HepG2 (cell line): ENCODE results near the gene TSPAN5. TPM values are rescaled to one million over a fixed set of nuclear protein-coding genes. Genes with fewer than 3 reads are reported as not detected.

Source experiments
- ATAC-seq: fragments of 200-7000 bp; cut with Tn5 transposase; 3 replicates; pipeline ENCODE4 v1.9.1; 2020; ENCODE audit warnings: mild to moderate bottlenecking, moderate library complexity
- BruUV-seq: library from RNA; stranded (reverse); fragments of 400-500 nt; replicated peaks from 2 replicates; lab custom pipeline; 2021; lab: Mats Ljungman, UMichigan
- CTCF ChIA-PET: fragments of 300-600 bp; formaldehyde crosslinking; extraction: SDS; loops from one replicate; lab custom pipeline; 2021; ENCODE audit warnings: low total read pairs, inconsistent platforms, low intra/inter-chr PET ratio; lab: Yijun Ruan, JAX
- POLR2A ChIA-PET: fragments of 350-600 bp; sonication (Branson Sonifier 250); formaldehyde crosslinking; loops from one replicate; lab custom pipeline; 2020; ENCODE audit warnings: antibody characterized with exemption, inconsistent platforms; lab: Yijun Ruan, JAX
- DNase-seq: peaks from one replicate; pipeline ENCODE4 v3.0.0-alpha.2; 2015; ENCODE audit warnings: low spot score
- FAIRE-seq: peaks from 3 replicates; lab custom pipeline; 2011; peaks lifted over from hg19 to GRCh38; lab: Jason Lieb, UNC
- H2AFZ ChIP-seq: one replicate; pipeline ENCODE4 v1.6.1; 2011; ENCODE audit warnings: low read length, inconsistent platforms
- H3K27ac ChIP-seq: fragments of 300-600 bp; 3 replicates; pipeline ENCODE4 v1.8.0; 2011; ENCODE audit warnings: mixed run types, mild to moderate bottlenecking, mixed read lengths, low read length, inconsistent platforms; ENCODE audit not compliant: insufficient read depth; ENCODE audit errors: extremely low read length
- H3K27me3 ChIP-seq, 2 experiments: fragments of 200-600 bp in 1 of 2; 2 replicates in 1 of 2; 3 replicates in 1 of 2; pipeline versions ENCODE4 v1.6.0 to v1.8.0; 2011; ENCODE audit warnings: low read length in 2 of 2, mild to moderate bottlenecking in 2 of 2, moderate library complexity in 2 of 2, inconsistent platforms in 1 of 2; ENCODE audit not compliant: insufficient read depth in 2 of 2, control insufficient read depth in 1 of 2
- H3K36me3 ChIP-seq, 2 experiments: fragments of 200-600 bp in 1 of 2; replicated peaks in 1 of 2; 2 replicates in 1 of 2; 3 replicates in 1 of 2; pipeline versions ENCODE4 v1.5.1 to v1.8.0; 2011; ENCODE audit warnings: low read length in 2 of 2, inconsistent platforms in 1 of 2; ENCODE audit not compliant: insufficient read depth in 2 of 2, control insufficient read depth in 1 of 2
- H3K4me1 ChIP-seq: 2 replicates; pipeline ENCODE4 v1.5.1; 2012; ENCODE audit warnings: low read length, inconsistent platforms; ENCODE audit not compliant: insufficient read depth
- H3K4me2 ChIP-seq: 2 replicates; pipeline ENCODE4 v1.6.0; 2011; ENCODE audit warnings: low read depth, low read length, inconsistent platforms
- H3K4me3 ChIP-seq, 3 experiments: fragments of 200-600 bp in 1 of 3; sonication (generic), shearing (Covaris generic) in 1 of 3; replicated peaks in 1 of 3; 2 replicates each; pipeline ENCODE4 v1.5.1; 2011 to 2016; ENCODE audit warnings: low read length in 3 of 3, inconsistent platforms in 2 of 3, low read depth in 2 of 3, mild to moderate bottlenecking in 2 of 3, control low read depth in 1 of 3, mixed read lengths in 1 of 3; ENCODE audit not compliant: insufficient read depth in 1 of 3
- H3K79me2 ChIP-seq: one replicate; pipeline ENCODE4 v1.6.1; 2011; ENCODE audit warnings: low read length, inconsistent platforms; ENCODE audit not compliant: insufficient read depth
- H3K9ac ChIP-seq: 2 replicates; pipeline ENCODE4 v1.6.0; 2011; ENCODE audit warnings: mild to moderate bottlenecking, low read depth, low read length, inconsistent platforms; ENCODE audit not compliant: insufficient read depth
- H3K9me3 ChIP-seq: 2 replicates; pipeline ENCODE4 v1.5.1; 2012; ENCODE audit warnings: mild to moderate bottlenecking, low read length
- H4K20me1 ChIP-seq: 2 replicates; pipeline ENCODE4 v1.6.0; 2011; ENCODE audit warnings: inconsistent platforms, mild to moderate bottlenecking, low read length, moderate library complexity; ENCODE audit not compliant: insufficient read depth
- AGO1 ChIP-seq: fragments of 200-400 bp; formaldehyde crosslinking; IDR thresholded peaks from 2 replicates; pipeline ENCODE4 v1.6.1; 2017; ENCODE audit warnings: mild to moderate bottlenecking, low read depth, low read length, moderate library complexity; ENCODE audit not compliant: poor library complexity, severe bottlenecking
- AKAP8 ChIP-seq: sonication (generic); formaldehyde crosslinking; IDR thresholded peaks from 2 replicates; pipeline ENCODE4 v1.5.1; 2020; ENCODE audit warnings: mild to moderate bottlenecking, missing genetic modification reagents
- CCAR2 ChIP-seq: fragments of 200-400 bp; formaldehyde crosslinking; optimal IDR thresholded peaks from 2 replicates; pipeline ENCODE3; 2018; ENCODE audit warnings: low read depth, mild to moderate bottlenecking, low read length, moderate library complexity
- ELF4 ChIP-seq: sonication (generic); formaldehyde crosslinking; IDR thresholded peaks from 2 replicates; pipeline ENCODE4 v1.5.0; 2020; ENCODE audit warnings: missing genetic modification reagents, mild to moderate bottlenecking, moderate library complexity, borderline replicate concordance
- KAT2B ChIP-seq: fragments of 150-350 bp; IDR thresholded peaks from 2 replicates; pipeline ENCODE4 v1.6.1; 2014; ENCODE audit warnings: low read depth, low read length, borderline replicate concordance
- KAT8 ChIP-seq: IDR thresholded peaks from 2 replicates; pipeline ENCODE4 v1.6.1; 2016; ENCODE audit warnings: missing genetic modification reagents, missing compliant biosample characterization
- KLF12 ChIP-seq: sonication (generic); formaldehyde crosslinking; IDR thresholded peaks from 2 replicates; pipeline ENCODE4 v1.4.0; 2020; ENCODE audit warnings: missing genetic modification reagents, borderline replicate concordance
- MEIS2 ChIP-seq: sonication (generic); formaldehyde crosslinking; IDR thresholded peaks from 2 replicates; pipeline ENCODE4 v1.9.0; 2021; ENCODE audit warnings: mild to moderate bottlenecking, missing genetic modification reagents
- MTF1 ChIP-seq: sonication (generic); formaldehyde crosslinking; IDR thresholded peaks from 2 replicates; pipeline ENCODE4 v1.5.0; 2020; ENCODE audit warnings: missing genetic modification reagents
- SOX13 ChIP-seq, 3 experiments: fragments of 450-650 bp in 1 of 3; sonication (generic) in 1 of 3; formaldehyde crosslinking in 1 of 3; IDR thresholded peaks in 2 of 3; conservative IDR thresholded peaks in 1 of 3; 2 replicates each; pipeline versions ENCODE4 v1.5.0 to v1.6.1; 2016 to 2020; ENCODE audit warnings: antibody characterized with exemption in 1 of 3, mild to moderate bottlenecking in 1 of 3, missing compliant biosample characterization in 1 of 3, missing genetic modification reagents in 1 of 3, moderate library complexity in 1 of 3
- ZNF30 ChIP-seq: sonication (generic); formaldehyde crosslinking; IDR thresholded peaks from 2 replicates; pipeline ENCODE4 v1.5.0; 2020; ENCODE audit warnings: mild to moderate bottlenecking, missing genetic modification reagents
- ZNF383 ChIP-seq: sonication (generic); formaldehyde crosslinking; IDR thresholded peaks from 2 replicates; pipeline ENCODE4 v1.4.0; 2020; ENCODE audit warnings: missing genetic modification reagents, mild to moderate bottlenecking, borderline replicate concordance
- ZNF501 ChIP-seq: sonication (generic); formaldehyde crosslinking; IDR thresholded peaks from 2 replicates; pipeline ENCODE4 v1.5.1; 2020; ENCODE audit warnings: mild to moderate bottlenecking, moderate library complexity, missing genetic modification reagents
- ZNF563 ChIP-seq: sonication (generic); formaldehyde crosslinking; IDR thresholded peaks from 2 replicates; pipeline ENCODE4 v1.8.0; 2022; ENCODE audit warnings: mild to moderate bottlenecking, moderate library complexity, missing genetic modification reagents
- WGBS: methylation state at CpG from one replicate; pipeline ENCODE4 v1.1.6; 2017; ENCODE audit warnings: low lambda C conversion rate; 5-methylcytosine and 5-hydroxymethylcytosine counted together
- in situ Hi-C: cut with HindIII; loops from 2 replicates; pipeline ENCODE4 v1.10.0; 2017; ENCODE audit warnings: low pct_unique_long_range_greater_than_20kb; ENCODE audit not compliant: extremely low pct_ligation_motif_present
- intact Hi-C: fragments of 100-400 bp; cut with micrococcal nuclease; formaldehyde crosslinking; loops from one replicate; pipeline ENCODE4 v1.10.0; 2022; ENCODE audit not compliant: unreplicated experiment
- polyA plus RNA-seq, 8 experiments: library from polyadenylated mRNA; depleted of rRNA in 3 of 8; stranded (reverse) in 7 of 8; unstranded in 1 of 8; fragments of >200 nt; fragmentation: Illumina TruSeq in 4 of 8; extraction: Trizol in 4 of 8; gene quantifications; 2 replicates each; pipeline versions ENCODE4 v1.2.1 to v1.2.3, GENCODE V29; 2011 to 2016; ENCODE audit warnings: low read depth in 4 of 8, missing spikeins in 1 of 8, mixed read lengths in 1 of 8; ENCODE audit not compliant: insufficient read depth in 1 of 8
- total RNA-seq, 5 experiments: library from RNA; depleted of rRNA; stranded (reverse); fragments of >200 nt; fragmentation: Illumina TruSeq; extraction: Trizol; gene quantifications; 2 replicates each; pipeline ENCODE4 v1.2.3, GENCODE V29; 2016; ENCODE audit warnings: low read depth in 1 of 5
- TF ChIP-seq, protein P1 (sequence below): sonication (generic); formaldehyde crosslinking; IDR thresholded peaks from 2 replicates; pipeline ENCODE4 v1.5.0; 2020; ENCODE audit warnings: mild to moderate bottlenecking, low read depth, missing genetic modification reagents, borderline replicate concordance
- TF ChIP-seq, protein P2 (sequence below): IDR thresholded peaks from 2 replicates; pipeline ENCODE4 v1.6.1; 2016; ENCODE audit warnings: mild to moderate bottlenecking
- TF ChIP-seq, protein P3 (sequence below): IDR thresholded peaks from 2 replicates; pipeline ENCODE4 v1.6.1; 2016; ENCODE audit warnings: missing genetic modification reagents, missing compliant biosample characterization

The TSPAN5 gene
- total and polyA plus RNA-seq, 2 of the 13 experiments (the other 11 are each of a cell fraction or from before 2014, with no cell fraction given), result 0.20 to 0.53 TPM

DNA sequence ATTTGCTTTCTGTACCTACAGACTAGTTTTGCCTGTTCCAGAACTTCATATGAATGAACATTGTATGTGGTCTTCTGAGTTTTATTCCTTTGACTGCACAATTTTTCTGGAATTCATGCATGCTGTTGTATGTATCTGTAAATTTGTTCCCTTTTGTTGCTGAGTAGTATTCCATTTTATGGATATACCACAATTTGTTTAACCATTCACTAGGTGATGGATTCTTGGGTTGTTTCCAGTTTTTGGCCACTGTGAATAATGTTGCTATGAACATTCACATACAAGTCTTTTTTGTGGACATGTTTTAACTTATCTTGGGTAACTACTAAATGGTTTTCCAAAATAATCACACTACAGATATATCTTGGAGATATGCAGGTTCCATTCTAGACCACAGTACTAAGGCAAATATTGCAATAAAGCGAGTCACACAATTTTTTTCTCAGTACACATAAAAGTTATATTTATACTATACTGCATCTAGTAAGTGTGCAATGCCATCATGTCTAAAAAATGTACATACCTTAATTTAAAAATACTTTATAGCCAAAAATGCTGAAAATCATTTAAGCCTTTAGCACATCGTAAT is 58.7 kb downstream of the TSPAN5 start:
- Histone ChIP-seq H3K9me3 (no peaks in the 10 kb centered on the region), H3K79me2 (no peaks in the 10 kb centered on the region), H3K4me2 (no peak overlapping the region), H3K9ac (no peak overlapping the region), H3K4me3 (no peak overlapping the region), H3K27ac (no peak overlapping the region), H2AFZ (no peak overlapping the region), H3K36me3 (no peaks in the 10 kb centered on the region), H4K20me1 (no peaks in the 10 kb centered on the region), H3K27me3 (no peaks in the 10 kb centered on the region), H3K4me1 (no peaks in the 10 kb centered on the region)
- ChIA-PET POLR2A (no interaction called here), CTCF (no interaction called here)
- TF ChIP-seq KAT2B (no peak), ZNF383 (CRISPR knock-in tag) (no peak), SOX13 (IDR thresholded peaks at IDR 0.05) (no peak), SOX13 (CRISPR knock-in tag; conservative IDR thresholded peaks at IDR 0.05 in 1 of 2, IDR thresholded peaks at IDR 0.05 in 1 of 2) (no peak)
- in situ Hi-C loops, result no loop called here
- FAIRE-seq (no peak), ATAC-seq (no peak), DNase-seq (no peak)
- intact Hi-C loops, result no loop called here
- 9% methylated on average over 2 of the region's 2 CpGs for WGBS
- BruUV-seq, result no TSS peak

DNA sequence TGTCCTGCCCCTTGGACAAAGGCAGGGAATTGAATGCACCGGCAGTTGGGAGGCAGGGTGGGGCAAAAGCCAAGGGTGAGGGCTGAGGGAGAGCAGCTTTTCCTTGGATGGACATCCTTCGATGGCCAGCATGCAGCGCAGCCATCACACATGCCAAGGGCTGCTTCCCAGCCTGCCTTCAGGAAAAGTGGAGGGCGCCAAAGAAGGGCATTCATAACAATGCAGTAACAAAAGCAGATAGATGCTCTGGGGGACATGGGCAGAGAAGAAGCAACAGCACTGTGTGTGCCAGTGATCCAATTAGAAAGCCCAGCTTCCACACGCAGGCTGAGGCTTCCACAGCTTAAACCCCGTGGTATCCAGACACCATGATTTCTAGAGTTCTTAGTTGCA is 71.5 kb downstream of the TSPAN5 start:
- in situ Hi-C loops, result no loop called here
- 76% methylated on average over 4 of the region's 6 CpGs for WGBS
- Histone ChIP-seq H3K4me1 (peaks cover 17% of the 10 kb centered on the region), H3K27me3 (peaks cover 2 to 20% of the 10 kb centered on the region in 2 experiments; a peak in 4 of 5 replicates), H3K4me2 (no peak overlapping the region), H3K9me3 (no peaks in the 10 kb centered on the region), H4K20me1 (no peaks in the 10 kb centered on the region), H2AFZ (no peak overlapping the region), H3K79me2 (no peaks in the 10 kb centered on the region), H3K27ac (no peak overlapping the region), H3K36me3 (no peaks in the 10 kb centered on the region), H3K9ac (no peak overlapping the region), H3K4me3 (no peak overlapping the region)
- no peak for DNase-seq
- no TSS peak for BruUV-seq
- POLR2A ChIA-PET, result no interaction called here
- no peak for ATAC-seq
- intact Hi-C loops, result no loop called here
- CTCF ChIA-PET, result no interaction called here
- no peak for FAIRE-seq
- TF ChIP-seq, protein P1, sequence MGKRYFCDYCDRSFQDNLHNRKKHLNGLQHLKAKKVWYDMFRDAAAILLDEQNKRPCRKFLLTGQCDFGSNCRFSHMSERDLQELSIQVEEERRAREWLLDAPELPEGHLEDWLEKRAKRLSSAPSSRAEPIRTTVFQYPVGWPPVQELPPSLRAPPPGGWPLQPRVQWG (CRISPR knock-in tag), result no peak
- TF ChIP-seq, protein P2, sequence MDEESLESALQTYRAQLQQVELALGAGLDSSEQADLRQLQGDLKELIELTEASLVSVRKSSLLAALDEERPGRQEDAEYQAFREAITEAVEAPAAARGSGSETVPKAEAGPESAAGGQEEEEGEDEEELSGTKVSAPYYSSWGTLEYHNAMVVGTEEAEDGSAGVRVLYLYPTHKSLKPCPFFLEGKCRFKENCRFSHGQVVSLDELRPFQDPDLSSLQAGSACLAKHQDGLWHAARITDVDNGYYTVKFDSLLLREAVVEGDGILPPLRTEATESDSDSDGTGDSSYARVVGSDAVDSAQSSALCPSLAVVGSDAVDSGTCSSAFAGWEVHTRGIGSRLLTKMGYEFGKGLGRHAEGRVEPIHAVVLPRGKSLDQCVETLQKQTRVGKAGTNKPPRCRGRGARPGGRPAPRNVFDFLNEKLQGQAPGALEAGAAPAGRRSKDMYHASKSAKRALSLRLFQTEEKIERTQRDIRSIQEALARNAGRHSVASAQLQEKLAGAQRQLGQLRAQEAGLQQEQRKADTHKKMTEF (CRISPR knock-in tag), result no peak
- no peak for TF ChIP-seq AKAP8 (CRISPR knock-in tag)
- no peak for TF ChIP-seq ZNF501 (CRISPR knock-in tag)
- no peak for TF ChIP-seq ZNF563 (CRISPR knock-in tag)
- no peak for TF ChIP-seq AGO1
- no peak for TF ChIP-seq ELF4 (CRISPR knock-in tag)
- no peak for TF ChIP-seq CCAR2
- TF ChIP-seq ZNF30 (CRISPR knock-in tag), result no peak
- no peak for TF ChIP-seq MTF1 (CRISPR knock-in tag)
- TF ChIP-seq KAT8 (CRISPR knock-in tag), result no peak
- TF ChIP-seq, protein P3, sequence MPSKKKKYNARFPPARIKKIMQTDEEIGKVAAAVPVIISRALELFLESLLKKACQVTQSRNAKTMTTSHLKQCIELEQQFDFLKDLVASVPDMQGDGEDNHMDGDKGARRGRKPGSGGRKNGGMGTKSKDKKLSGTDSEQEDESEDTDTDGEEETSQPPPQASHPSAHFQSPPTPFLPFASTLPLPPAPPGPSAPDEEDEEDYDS (CRISPR knock-in tag), result no peak
- TF ChIP-seq KLF12, result no peak
- TF ChIP-seq MEIS2, result no peak
